K562 (cell line): ENCODE data around the gene RNF31. TPM values are rescaled to one million over a fixed set of nuclear protein-coding genes. Genes with fewer than 3 reads are reported as not detected.

Experiments
- ATAC-seq: fragments of 200-7000 bp; cut with Tn5 transposase; 3 replicates; pipeline ENCODE4 v1.9.1; 2020; ENCODE audit warnings: moderate library complexity
- BruUV-seq: library from RNA; stranded (reverse); fragments of 400-500 nt; replicated peaks from 2 replicates; lab custom pipeline; 2021; lab: Mats Ljungman, UMichigan
- CTCF ChIA-PET: fragments of 300-600 bp; formaldehyde crosslinking; extraction: SDS; loops from one replicate; lab custom pipeline; 2021; ENCODE audit warnings: low intra/inter-chr PET ratio; lab: Yijun Ruan, JAX
- POLR2A ChIA-PET: fragments of 300-600, 350-650 bp; sonication (Branson Sonifier 250); formaldehyde crosslinking; extraction: SDS; loops from one replicate; lab custom pipeline; 2021; ENCODE audit warnings: antibody characterized with exemption, inconsistent platforms; lab: Yijun Ruan, JAX
- DNase-seq, 4 experiments: peaks; one replicate each; pipeline versions ENCODE4 v3.0.0 to v3.0.0-alpha.2; 2011 to 2018; ENCODE audit warnings: low spot score in 3 of 4, mixed read lengths in 3 of 4; ENCODE audit errors: extremely low read depth in 1 of 4
- FAIRE-seq: peaks from 2 replicates; lab custom pipeline; 2011; peaks lifted over from hg19 to GRCh38; lab: Jason Lieb, UNC
- H2AFZ ChIP-seq: 2 replicates; pipeline ENCODE4 v1.6.0; 2011; ENCODE audit warnings: low read depth, low read length, control low read depth, inconsistent platforms
- H3K27ac ChIP-seq: fragments of 200-600 bp; 3 replicates; pipeline ENCODE4 v1.8.0; 2011; ENCODE audit warnings: low read depth, mild to moderate bottlenecking, control low read depth, inconsistent platforms, low read length, moderate library complexity, mixed read lengths; ENCODE audit errors: extremely low read depth
- H3K27me3 ChIP-seq, 2 experiments: fragments of 300-600 bp in 1 of 2; 2 replicates in 1 of 2; 3 replicates in 1 of 2; pipeline versions ENCODE4 v1.6.0 to v1.8.0; 2011; ENCODE audit warnings: inconsistent platforms in 2 of 2, low read length in 2 of 2, mild to moderate bottlenecking in 1 of 2, mixed read lengths in 1 of 2, moderate library complexity in 1 of 2; ENCODE audit not compliant: control insufficient read depth in 2 of 2, insufficient read depth in 2 of 2
- H3K36me3 ChIP-seq: fragments of 300-600 bp; 3 replicates; pipeline ENCODE4 v1.8.0; 2011; ENCODE audit warnings: mild to moderate bottlenecking, low read length, inconsistent platforms; ENCODE audit not compliant: control insufficient read depth, insufficient read depth
- H3K4me1 ChIP-seq, 2 experiments: fragments of 200-600 bp in 1 of 2; replicated peaks in 1 of 2; 2 replicates in 1 of 2; 3 replicates in 1 of 2; pipeline versions ENCODE4 v1.5.1 to v1.8.0; 2011; ENCODE audit warnings: inconsistent platforms in 2 of 2, low read length in 2 of 2, mild to moderate bottlenecking in 1 of 2, mixed read lengths in 1 of 2, moderate library complexity in 1 of 2; ENCODE audit not compliant: control insufficient read depth in 2 of 2, insufficient read depth in 2 of 2
- H3K4me2 ChIP-seq: 2 replicates; pipeline ENCODE4 v1.6.1; 2011; ENCODE audit warnings: low read length, control low read depth, inconsistent platforms, mixed read lengths; ENCODE audit not compliant: insufficient read depth
- H3K4me3 ChIP-seq: fragments of 200-600 bp; sonication (generic), shearing (Covaris generic); 2 replicates; pipeline ENCODE4 v1.5.1; 2016; ENCODE audit warnings: control low read depth, inconsistent platforms
- H3K79me2 ChIP-seq: fragments of 200-600 bp; 3 replicates; pipeline ENCODE4 v1.8.0; 2011; ENCODE audit warnings: low read length, inconsistent platforms; ENCODE audit not compliant: control insufficient read depth, insufficient read depth
- H3K9ac ChIP-seq, 2 experiments: 2 replicates each; pipeline versions ENCODE4 v1.6.0 to v1.6.1; 2011; ENCODE audit warnings: low read depth in 2 of 2, low read length in 2 of 2, control low read depth in 1 of 2, inconsistent platforms in 1 of 2, mild to moderate bottlenecking in 1 of 2, mixed read lengths in 1 of 2; ENCODE audit not compliant: insufficient read depth in 1 of 2
- H3K9me1 ChIP-seq: one replicate; pipeline ENCODE4 v1.6.0; 2011; ENCODE audit warnings: inconsistent platforms, mild to moderate bottlenecking, low read length, moderate library complexity; ENCODE audit not compliant: control insufficient read depth, insufficient read depth
- H3K9me3 ChIP-seq: replicated peaks from 2 replicates; pipeline ENCODE4 v1.5.1; 2011; ENCODE audit warnings: low read depth, low read length, inconsistent platforms; ENCODE audit not compliant: control insufficient read depth, insufficient read depth
- H4K20me1 ChIP-seq: replicated peaks from 2 replicates; pipeline ENCODE4 v1.6.1; 2011; ENCODE audit warnings: low read length, inconsistent platforms, mixed read lengths; ENCODE audit not compliant: control insufficient read depth, insufficient read depth
- BDP1 ChIP-seq: IDR thresholded peaks from 3 replicates; pipeline ENCODE4 v1.6.1; 2011; ENCODE audit not compliant: insufficient read length, insufficient read depth
- BRF2 ChIP-seq: IDR thresholded peaks from 3 replicates; pipeline ENCODE4 v1.6.1; 2011; ENCODE audit warnings: borderline replicate concordance, mild to moderate bottlenecking; ENCODE audit not compliant: insufficient read length, insufficient read depth
- CEBPB ChIP-seq: fragments of 450-650 bp; IDR thresholded peaks from 2 replicates; pipeline ENCODE4 v1.6.1; 2016; ENCODE audit warnings: missing genetic modification characterization, missing compliant biosample characterization
- HBP1 ChIP-seq: fragments of 450-650 bp; formaldehyde crosslinking; IDR thresholded peaks from 2 replicates; pipeline ENCODE4 v1.4.0; 2022; ENCODE audit warnings: missing genetic modification characterization
- KAT2B ChIP-seq: IDR thresholded peaks from one replicate; pipeline ENCODE4 v1.6.1; 2012; ENCODE audit warnings: low read depth, mild to moderate bottlenecking, control low read depth, inconsistent platforms, low read length, moderate library complexity
- NEUROD1 ChIP-seq: fragments of 150-350 bp; IDR thresholded peaks from 2 replicates; pipeline ENCODE4 v1.6.1; 2014; ENCODE audit warnings: borderline replicate concordance, low read length, low read depth; ENCODE audit not compliant: partially characterized antibody
- SOX6 ChIP-seq: fragments of 450-650 bp; IDR thresholded peaks from 2 replicates; pipeline ENCODE4 v1.6.1; 2014; ENCODE audit warnings: mild to moderate bottlenecking
- TAF15 ChIP-seq: fragments of 200-400 bp; formaldehyde crosslinking; IDR thresholded peaks from 2 replicates; pipeline ENCODE4 v1.6.1; 2017; ENCODE audit warnings: mild to moderate bottlenecking, low read depth, low read length, moderate library complexity
- TCF7 ChIP-seq: sonication (generic); IDR thresholded peaks from 2 replicates; pipeline ENCODE4 v1.6.1; 2016; ENCODE audit warnings: antibody characterized with exemption, borderline replicate concordance
- THRAP3 ChIP-seq: fragments of 450-650 bp; IDR thresholded peaks from 2 replicates; pipeline ENCODE4 v1.6.1; 2016; ENCODE audit warnings: mild to moderate bottlenecking, inconsistent platforms, borderline replicate concordance
- ZFP36 ChIP-seq: fragments of 150-350 bp; IDR thresholded peaks from 2 replicates; pipeline ENCODE4 v1.6.1; 2018; ENCODE audit warnings: low read length, low read depth; ENCODE audit not compliant: partially characterized antibody
- ZMIZ1 ChIP-seq, 2 experiments: fragments of 150-350 bp in 1 of 2; IDR thresholded peaks; 2 replicates each; pipeline ENCODE4 v1.6.1; 2012 to 2016; ENCODE audit warnings: low read depth in 2 of 2, low read length in 2 of 2, mild to moderate bottlenecking in 1 of 2, moderate library complexity in 1 of 2
- WGBS: fragments of 100-300 bp; shearing (Covaris generic); methylation state at CpG from one replicate; pipeline ENCODE4 v1.1.6; 2016; ENCODE audit warnings: low coverage, mixed read lengths; ENCODE audit not compliant: insufficient coverage; ENCODE audit errors: missing lambda C conversion rate; 5-methylcytosine and 5-hydroxymethylcytosine counted together
- in situ Hi-C: fragments of 300-500 bp; cut with MboI; formaldehyde crosslinking; loops from 4 replicates; pipeline ENCODE4 v1.15.0; 2018; ENCODE audit warnings: inconsistent platforms, mixed read lengths
- intact Hi-C: fragments of 100-400 bp; cut with micrococcal nuclease; formaldehyde crosslinking; loops from 2 replicates; pipeline ENCODE4 v1.14.2; 2022
- polyA plus RNA-seq, 8 experiments: library from polyadenylated mRNA; depleted of rRNA in 4 of 8; stranded (reverse) in 5 of 8; unstranded in 3 of 8; fragments of >200 nt; fragmentation: Nextera tagmentation in 2 of 8; fragmentation: Illumina TruSeq in 1 of 8; extraction: Ambion mirVana in 2 of 8; extraction: Trizol in 1 of 8; gene quantifications; 2 replicates each; pipeline versions ENCODE4 v1.2.1 to v1.2.3, GENCODE V29; 2011 to 2014; ENCODE audit warnings: inconsistent platforms in 1 of 8, missing spikeins in 1 of 8
- total RNA-seq, 7 experiments: library from RNA; depleted of rRNA in 6 of 7; stranded (reverse); fragments of >200 nt in 6 of 7; fragmentation: Illumina TruSeq in 2 of 7; extraction: Trizol in 2 of 7; gene quantifications; 2 replicates each; pipeline versions ENCODE4 v1.2.1 to v1.2.3, GENCODE V29; 2011 to 2021; ENCODE audit warnings: low replicate concordance in 1 of 7
- TF ChIP-seq, protein P1 (sequence below), 2 experiments: IDR thresholded peaks; 2 replicates each; pipeline ENCODE4 v1.6.1; 2011; ENCODE audit warnings: borderline replicate concordance in 1 of 2, control low read depth in 1 of 2, low read depth in 1 of 2, low read length in 1 of 2, mild to moderate bottlenecking in 1 of 2, mixed read lengths in 1 of 2, moderate library complexity in 1 of 2; ENCODE audit not compliant: insufficient read depth in 1 of 2, insufficient read length in 1 of 2, poor library complexity in 1 of 2, severe bottlenecking in 1 of 2; ENCODE audit errors: extremely low read depth in 1 of 2

RNF31 gene
- total and polyA plus RNA-seq, 9 of the 15 experiments (the other 6 are each of a cell fraction or from before 2014, with no cell fraction given): 3.1 to 47.6 (median 19.1) TPM

DNA sequence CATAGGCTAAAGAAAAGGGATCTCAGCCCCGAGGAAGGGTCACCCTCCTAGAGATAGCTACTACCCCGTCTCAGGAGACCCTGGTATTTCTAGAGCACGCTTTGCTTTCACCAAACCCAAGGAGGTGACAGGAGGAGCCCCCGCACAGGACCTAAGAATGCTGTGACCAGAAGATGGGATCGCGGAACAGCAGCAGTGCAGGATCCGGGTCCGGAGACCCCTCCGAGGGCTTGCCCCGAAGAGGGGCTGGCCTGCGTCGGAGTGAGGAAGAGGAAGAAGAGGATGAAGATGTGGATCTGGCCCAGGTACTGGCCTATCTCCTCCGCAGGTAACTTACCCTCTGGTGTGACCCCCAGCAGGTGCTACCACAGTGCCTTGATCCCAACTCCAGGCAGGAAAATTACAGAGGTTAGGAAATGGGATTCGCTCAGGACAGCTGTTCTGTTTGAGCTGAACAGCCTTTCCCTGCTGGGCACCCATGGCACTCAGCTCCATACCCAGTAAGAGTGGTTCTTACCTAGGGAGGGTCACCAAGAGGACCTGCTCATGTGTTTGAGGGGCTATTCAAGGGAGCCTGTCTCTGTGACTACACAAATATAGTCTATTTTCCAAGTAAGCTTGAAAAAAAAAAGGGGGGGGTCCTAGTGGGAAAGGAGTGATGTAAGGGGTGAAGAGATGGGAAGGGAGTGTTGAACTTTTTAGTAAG, 31.7 kb upstream of the RNF31 start:
- BruUV-seq: TSS peak; percentile 70
- peak overlapping the region; percentile 94 for H3K4me2 ChIP-seq
- H3K9me3 ChIP-seq: no peaks in the 10 kb centered on the region
- peak overlapping the region; percentile 92 for H2AFZ ChIP-seq
- peaks cover 18% of the 10 kb centered on the region for H3K79me2 ChIP-seq
- WGBS: 6% methylated on average over 11 of the region's 14 CpGs
- H3K4me1 ChIP-seq: peaks cover 10% of the 10 kb centered on the region in 2 experiments; a peak in 4 of 5 replicates
- peak overlapping the region; percentile 89 to 91 for H3K9ac ChIP-seq
- in situ Hi-C loops: no loop called here
- intact Hi-C loops: loop anchor here (2.0 kb wide), 2 partner anchors 21 to 31 kb away; partner anchors contain the start of genes PCK2, PSME2 and RNF31
- ChIA-PET CTCF (no interaction called here), POLR2A (interaction anchor here (0.6 to 5.0 kb wide), 10 partner anchors 11 to 201 kb away, joined by 3 to 38 read pairs (median 3); partner anchors contain the start of genes DHRS1, NOP9, PSME1 and TINF2)
- no peak for FAIRE-seq
- no peaks in the 10 kb centered on the region for H3K9me1 ChIP-seq
- peak overlapping the region; percentile 51 for H3K4me3 ChIP-seq
- H3K27ac ChIP-seq: peak overlapping the region; percentile 95
- peaks cover 39% of the 10 kb centered on the region; the same call in 2 of the 3 replicates for H3K36me3 ChIP-seq
- no peaks in the 10 kb centered on the region for H4K20me1 ChIP-seq
- ATAC-seq: no peak
- no peaks in the 10 kb centered on the region for H3K27me3 ChIP-seq
- DNase-seq: peak in 1 of 4 experiments; percentile 18
- TF ChIP-seq SOX6 (no peak), BDP1 (no peak), CEBPB (tag) (no peak), NEUROD1 (no peak), HBP1 (no peak), TCF7 (no peak), BRF2 (no peak), ZMIZ1 (IDR thresholded peaks at IDR 0.05; ENCODE audit: low read depth in 2 of 2, low read length in 2 of 2) (no peak), ZFP36 (no peak), KAT2B (no peak), TAF15 (no peak), THRAP3 (no peak)
- TF ChIP-seq, protein P1, sequence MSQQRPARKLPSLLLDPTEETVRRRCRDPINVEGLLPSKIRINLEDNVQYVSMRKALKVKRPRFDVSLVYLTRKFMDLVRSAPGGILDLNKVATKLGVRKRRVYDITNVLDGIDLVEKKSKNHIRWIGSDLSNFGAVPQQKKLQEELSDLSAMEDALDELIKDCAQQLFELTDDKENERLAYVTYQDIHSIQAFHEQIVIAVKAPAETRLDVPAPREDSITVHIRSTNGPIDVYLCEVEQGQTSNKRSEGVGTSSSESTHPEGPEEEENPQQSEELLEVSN (IDR thresholded peaks at IDR 0.05; ENCODE audit: borderline replicate concordance in 1 of 2, extremely low read depth in 1 of 2, insufficient read depth in 1 of 2, insufficient read length in 1 of 2, low read depth in 1 of 2, low read length in 1 of 2, poor library complexity in 1 of 2, severe bottlenecking in 1 of 2): no peak
